Lung (tissue), 12 donors: Measurements from ENCODE around the gene MICA. TPM values are rescaled to one million over a fixed set of nuclear protein-coding genes. Genes with fewer than 3 reads are reported as not detected.

Experiments used
- ATAC-seq: fragments of 200-7000 bp; cut with Tn5 transposase; one replicate; pipeline ENCODE4 v1.9.1; 2020; ENCODE audit warnings: moderate number of reproducible peaks; ENCODE audit not compliant: insufficient read depth, low FRiP score
- DNase-seq, 3 donors: peaks; one replicate each; pipeline ENCODE4 v3.0.0-alpha.2; 2013 to 2017
- H3K27ac ChIP-seq, 2 donors: one replicate each; pipeline ENCODE4 v1.5.1; 2013; ENCODE audit warnings: mild to moderate bottlenecking in 2 of 2, moderate library complexity in 2 of 2, control low read depth in 1 of 2, inconsistent platforms in 1 of 2, low read depth in 1 of 2, low read length in 1 of 2
- H3K27me3 ChIP-seq, 3 donors: one replicate each; pipeline ENCODE4 v1.5.1; 2013; ENCODE audit warnings: low read length in 2 of 3; ENCODE audit not compliant: control insufficient read depth in 3 of 3, insufficient read depth in 3 of 3
- H3K36me3 ChIP-seq, 4 donors: one replicate each; pipeline ENCODE4 v1.5.1; 2013; ENCODE audit warnings: low read length in 4 of 4, mild to moderate bottlenecking in 1 of 4, moderate library complexity in 1 of 4; ENCODE audit not compliant: control insufficient read depth in 4 of 4, insufficient read depth in 4 of 4
- H3K4me1 ChIP-seq, 5 donors: one replicate each; pipeline ENCODE4 v1.5.1; 2013; ENCODE audit warnings: low read length in 5 of 5, mild to moderate bottlenecking in 2 of 5, moderate library complexity in 1 of 5; ENCODE audit not compliant: control insufficient read depth in 5 of 5, insufficient read depth in 5 of 5
- H3K4me3 ChIP-seq: one replicate; pipeline ENCODE4 v1.5.1; 2013; ENCODE audit warnings: mild to moderate bottlenecking, control low read depth, moderate library complexity
- H3K9ac ChIP-seq, 2 donors: one replicate each; pipeline ENCODE4 v1.5.1; 2013; ENCODE audit warnings: low read length in 2 of 2, control low read depth in 1 of 2; ENCODE audit not compliant: insufficient read depth in 1 of 2
- H3K9me3 ChIP-seq, 4 donors: one replicate each; pipeline ENCODE4 v1.5.1; 2013; ENCODE audit warnings: low read length in 3 of 4, mild to moderate bottlenecking in 1 of 4, moderate library complexity in 1 of 4; ENCODE audit not compliant: control insufficient read depth in 4 of 4, insufficient read depth in 3 of 4
- CTCF ChIP-seq: IDR thresholded peaks from 2 replicates; pipeline ENCODE4 v1.5.1; 2012; ENCODE audit warnings: mild to moderate bottlenecking; ENCODE audit errors: control extremely low read depth, extremely low read depth
- WGBS, 2 donors: extraction: QIAGEN DNeasy Blood & Tissue Kit; methylation state at CpG; one replicate each; pipeline ENCODE4 v1.1.7; 2013; 5-methylcytosine and 5-hydroxymethylcytosine counted together
- polyA plus RNA-seq, 2 donors: library from polyadenylated mRNA; stranded (reverse); fragments of 200-250 nt; gene quantifications; one replicate each; pipeline ENCODE4 v1.2.1, GENCODE V29; 2013
- total RNA-seq, 2 donors: library from RNA; depleted of rRNA in 1 of 2; stranded (reverse); fragments of >200 nt in 1 of 2; gene quantifications; one replicate each; pipeline ENCODE4 v1.2.1, GENCODE V29; 2014 to 2021
- donor health status: control.
- donor health status: control.
- donor health status: Bipolar disorder and iron deficiency.
- donor health status: healthy.
- donor health status: DM: yes; HTN: yes; CAD: no.

MICA gene
- total and polyA plus RNA-seq, 4 donors, result 16.5 to 48.2 (median 27.8) TPM

- Histone ChIP-seq H3K4me3 (no peak overlapping the region), H3K9ac (no peak overlapping the region), H3K4me1 (no peaks in the 10 kb centered on the region), H3K9me3 (peaks cover 0 to 2% (median 0%) of the 10 kb centered on the region in 4 donors), H3K27ac (no peak overlapping the region), H3K27me3 (peaks cover 0 to 2% (median 0%) of the 10 kb centered on the region in 3 donors), H3K36me3 (peaks cover 0 to 37% (median 7%) of the 10 kb centered on the region in 4 donors)
- TF ChIP-seq CTCF, result no peak
- ATAC-seq, result no peak
- DNase-seq, result no peak
- WGBS, 2 donors, result 91 to 96% methylated on average over 5 of the region's 5 CpGs
These were observed 13.1 kb downstream of the MICA start for GRCh38 chr6:31416394-31417014.

GRCh38 chr6:31418251-31418650 is 14.9 kb downstream of the MICA start:
- DNase-seq, result no peak
- ATAC-seq, result no peak
- 81 to 88% methylated on average over 3 of the region's 3 CpGs for WGBS, 2 donors

GRCh38 chr6:31419842-31420241 is 16.4 kb downstream of the MICA start:
- Histone ChIP-seq H3K9me3 (peaks cover 0 to 2% (median 0%) of the 10 kb centered on the region in 4 donors), H3K9ac (no peak overlapping the region), H3K4me3 (no peak overlapping the region), H3K4me1 (no peaks in the 10 kb centered on the region), H3K36me3 (peaks cover 0 to 13% (median 2%) of the 10 kb centered on the region in 4 donors), H3K27me3 (peaks cover 0 to 2% (median 0%) of the 10 kb centered on the region in 3 donors), H3K27ac (peak overlapping the region in 1 of 2 donors; percentile 19)
- TF ChIP-seq CTCF, result no peak
- ATAC-seq (no peak), DNase-seq (no peak)
- WGBS, 2 donors, result 64 to 84% methylated on average over 2 of the region's 2 CpGs

More at GRCh38 chr6:31418251-31418650, 14.9 kb downstream of the MICA start:
- Histone ChIP-seq H3K27me3 (peaks cover 0 to 2% (median 0%) of the 10 kb centered on the region in 3 donors), H3K9me3 (peaks cover 0 to 2% (median 0%) of the 10 kb centered on the region in 4 donors), H3K27ac (no peak overlapping the region), H3K4me1 (no peaks in the 10 kb centered on the region), H3K9ac (no peak overlapping the region), H3K4me3 (no peak overlapping the region), H3K36me3 (peaks cover 0 to 21% (median 3%) of the 10 kb centered on the region in 4 donors)
- no peak for TF ChIP-seq CTCF

- H3K27me3 ChIP-seq, result peaks cover 0 to 2% (median 0%) of the 10 kb centered on the region in 3 donors
- H3K27ac ChIP-seq, result no peak overlapping the region
- WGBS, 2 donors, result 92 to 96% methylated on average over 2 of the region's 2 CpGs
- no peak for ATAC-seq
- DNase-seq, result no peak
- H3K9ac ChIP-seq, result no peak overlapping the region
- no peak overlapping the region for H3K4me3 ChIP-seq
- H3K9me3 ChIP-seq, result peaks cover 0 to 2% (median 0%) of the 10 kb centered on the region in 4 donors
- H3K4me1 ChIP-seq, result no peaks in the 10 kb centered on the region
- no peak for TF ChIP-seq CTCF
- H3K36me3 ChIP-seq, result peaks cover 0 to 10% (median 2%) of the 10 kb centered on the region in 4 donors
These were observed 17.2 kb downstream of the MICA start for GRCh38 chr6:31420546-31420945.
